HCT116 (cell line): ENCODE data around the gene MACROH2A2. TPM values are rescaled to one million over a fixed set of nuclear protein-coding genes. Genes with fewer than 3 reads are reported as not detected.

Source experiments
- ATAC-seq: fragments of 200-7000 bp; cut with Tn5 transposase; 2 replicates; pipeline ENCODE4 v1.9.1; 2020; ENCODE audit warnings: mild to moderate bottlenecking, moderate library complexity
- BruUV-seq: library from RNA; stranded (reverse); fragments of 400-500 nt; replicated peaks from 2 replicates; lab custom pipeline; 2021; lab: Mats Ljungman, UMichigan
- CTCF ChIA-PET: fragments of 300-600 bp; sonication (Branson Sonifier 250); formaldehyde crosslinking; loops from one replicate; lab custom pipeline; 2021; ENCODE audit warnings: antibody characterized with exemption; lab: Charles Lee
- POLR2A ChIA-PET: fragments of 300-600, 350-600 bp; sonication (Branson Sonifier 250); formaldehyde crosslinking; loops from one replicate; lab custom pipeline; 2021; ENCODE audit warnings: antibody characterized with exemption; lab: Charles Lee
- RAD21 ChIA-PET, 2 experiments: fragments of 300-600 bp; sonication (Branson Sonifier 250); formaldehyde crosslinking; loops; one replicate each; lab custom pipeline; 2023; ENCODE audit warnings: low total read pairs in 2 of 2; ENCODE audit not compliant: uncharacterized antibody in 2 of 2, unreplicated experiment in 2 of 2, low non-redundant PET in 1 of 2; lab: Charles Lee
- DNase-seq: peaks from one replicate; pipeline ENCODE4 v3.0.0-alpha.2; 2010; ENCODE audit warnings: low read depth, low spot score
- H2AFZ ChIP-seq: fragments of 200-600 bp; shearing (Covaris generic), sonication (generic); 2 replicates; pipeline ENCODE4 v1.6.1; 2017; ENCODE audit warnings: low read depth, mixed run types, mixed read lengths, antibody characterized with exemption, low read length; ENCODE audit not compliant: poor library complexity, severe bottlenecking
- H3K27ac ChIP-seq: 2 replicates; pipeline ENCODE4 v1.5.1; 2012; ENCODE audit warnings: low read depth, low read length
- H3K27me3 ChIP-seq: fragments of 200-600 bp; sonication (generic); 2 replicates; pipeline ENCODE4 v1.6.1; 2016; ENCODE audit warnings: mixed run types, low read length, mixed read lengths; ENCODE audit not compliant: insufficient read depth
- H3K36me3 ChIP-seq, 2 experiments: fragments of 200-500 bp in 1 of 2; fragments of 200-600 bp in 1 of 2; sonication (Bioruptor generic) in 1 of 2; sonication (generic) in 1 of 2; 2 replicates each; pipeline versions ENCODE4 v1.5.1 to v1.6.1; 2014 to 2016; ENCODE audit warnings: low read length in 2 of 2, inconsistent platforms in 1 of 2, mixed read lengths in 1 of 2, mixed run types in 1 of 2; ENCODE audit not compliant: insufficient read depth in 2 of 2, control insufficient read depth in 1 of 2
- H3K4me1 ChIP-seq, 2 experiments: fragments of 200-600 bp in 1 of 2; sonication (generic) in 1 of 2; 2 replicates each; pipeline versions ENCODE4 v1.5.1 to v1.6.1; 2012 to 2017; ENCODE audit warnings: low read length in 2 of 2, inconsistent platforms in 1 of 2, mild to moderate bottlenecking in 1 of 2, mixed read lengths in 1 of 2, mixed run types in 1 of 2, moderate library complexity in 1 of 2; ENCODE audit not compliant: insufficient read depth in 2 of 2, control insufficient read depth in 1 of 2
- H3K4me2 ChIP-seq: fragments of 200-600 bp; sonication (generic); 2 replicates; pipeline ENCODE4 v1.6.1; 2017; ENCODE audit warnings: mixed run types, low read length, mixed read lengths
- H3K4me3 ChIP-seq, 2 experiments: fragments of 200-600 bp in 1 of 2; sonication (generic) in 1 of 2; replicated peaks in 1 of 2; 2 replicates each; pipeline ENCODE4 v1.5.1; 2011 to 2016; ENCODE audit warnings: low read length in 2 of 2, control low read depth in 1 of 2, low read depth in 1 of 2, mild to moderate bottlenecking in 1 of 2, mixed read lengths in 1 of 2, mixed run types in 1 of 2
- H3K79me2 ChIP-seq: fragments of 200-600 bp; sonication (generic); 2 replicates; pipeline ENCODE4 v1.6.1; 2017; ENCODE audit warnings: mild to moderate bottlenecking, mixed run types, low read length, moderate library complexity, mixed read lengths; ENCODE audit not compliant: insufficient read depth
- H3K9ac ChIP-seq: fragments of 200-600 bp; sonication (generic); 2 replicates; pipeline ENCODE4 v1.6.1; 2016; ENCODE audit warnings: low read length, mixed read lengths
- H3K9me2 ChIP-seq: fragments of 200-600 bp; sonication (generic), shearing (Covaris generic); 2 replicates; pipeline ENCODE4 v1.6.1; 2017; ENCODE audit warnings: mixed run types, mild to moderate bottlenecking, moderate library complexity; ENCODE audit not compliant: insufficient read depth
- H3K9me3 ChIP-seq, 2 experiments: fragments of 200-500 bp in 1 of 2; fragments of 200-600 bp in 1 of 2; sonication (Bioruptor generic) in 1 of 2; sonication (generic) in 1 of 2; 2 replicates each; pipeline ENCODE4 v1.6.1; 2014 to 2017; ENCODE audit warnings: low read length in 2 of 2, mixed read lengths in 2 of 2, inconsistent platforms in 1 of 2, low read depth in 1 of 2, mild to moderate bottlenecking in 1 of 2, mixed run types in 1 of 2, moderate library complexity in 1 of 2; ENCODE audit not compliant: control insufficient read depth in 1 of 2, insufficient read depth in 1 of 2
- H4K20me1 ChIP-seq: fragments of 200-600 bp; sonication (generic), shearing (Covaris generic); 2 replicates; pipeline ENCODE4 v1.6.1; 2017; ENCODE audit warnings: mixed run types, mild to moderate bottlenecking, moderate library complexity; ENCODE audit not compliant: insufficient read depth
- CBX3 ChIP-seq: IDR thresholded peaks from 2 replicates; pipeline ENCODE4 v1.6.1; 2012; ENCODE audit warnings: low read depth
- CEBPB ChIP-seq: IDR thresholded peaks from 2 replicates; pipeline ENCODE4 v1.6.1; 2012; ENCODE audit warnings: low read depth
- FOSL1 ChIP-seq: IDR thresholded peaks from 2 replicates; pipeline ENCODE4 v1.6.1; 2012; ENCODE audit warnings: low read depth
- POLR2A ChIP-seq: IDR thresholded peaks from 2 replicates; pipeline ENCODE4 v1.7.0; 2011; ENCODE audit warnings: borderline replicate concordance; ENCODE audit not compliant: insufficient read depth, insufficient read length; ENCODE audit errors: extremely low read depth
- POLR2AphosphoS5 ChIP-seq: IDR thresholded peaks from 2 replicates; pipeline ENCODE4 v1.6.1; 2011; ENCODE audit warnings: mild to moderate bottlenecking, low read depth, low read length, moderate library complexity
- RAD21 ChIP-seq: IDR thresholded peaks from 2 replicates; pipeline ENCODE4 v1.6.1; 2012; ENCODE audit warnings: low read depth, mild to moderate bottlenecking
- SIN3A ChIP-seq: IDR thresholded peaks from 2 replicates; pipeline ENCODE4 v1.6.1; 2012; ENCODE audit warnings: low read depth
- SP1 ChIP-seq: IDR thresholded peaks from 2 replicates; pipeline ENCODE4 v1.6.1; 2012; ENCODE audit warnings: low read depth
- TCF7L2 ChIP-seq: IDR thresholded peaks from 2 replicates; pipeline ENCODE4 v1.7.0; 2011; ENCODE audit warnings: borderline replicate concordance, inconsistent platforms; ENCODE audit not compliant: insufficient read depth, insufficient read length; ENCODE audit errors: extremely low read depth
- YY1 ChIP-seq: IDR thresholded peaks from 2 replicates; pipeline ENCODE4 v1.6.1; 2011; ENCODE audit warnings: low read length, low read depth, moderate library complexity, mild to moderate bottlenecking; ENCODE audit not compliant: insufficient replicate concordance; ENCODE audit errors: extremely low read depth
- intact Hi-C: fragments of 100-400 bp; cut with micrococcal nuclease; formaldehyde crosslinking; loops from 2 replicates; pipeline ENCODE4 v1.10.0; 2022
- total RNA-seq: library from RNA; stranded (reverse); gene quantifications from one replicate; pipeline ENCODE4 v1.2.1, GENCODE V29; 2021; ENCODE audit not compliant: unreplicated experiment
- TF ChIP-seq, protein P1 (sequence below): IDR thresholded peaks from 2 replicates; pipeline ENCODE4 v1.6.1; 2012
- TF ChIP-seq, protein P2 (sequence below), 3 experiments: fragments of 200-600 bp in 1 of 3; sonication (generic) in 1 of 3; IDR thresholded peaks in 2 of 3; conservative IDR thresholded peaks in 1 of 3; 2 replicates each; pipeline ENCODE4 v1.5.1; 2012 to 2017; ENCODE audit warnings: low read depth in 2 of 3, low read length in 2 of 3, antibody characterized with exemption in 1 of 3, borderline replicate concordance in 1 of 3, control low read depth in 1 of 3, mild to moderate bottlenecking in 1 of 3, mixed read lengths in 1 of 3, mixed run types in 1 of 3, moderate library complexity in 1 of 3; ENCODE audit not compliant: insufficient read depth in 1 of 3
- TF ChIP-seq, protein P3 (sequence below): IDR thresholded peaks from 2 replicates; pipeline ENCODE4 v1.6.1; 2011; ENCODE audit warnings: mild to moderate bottlenecking, low read length, moderate library complexity; ENCODE audit not compliant: insufficient replicate concordance; ENCODE audit errors: extremely low read depth
- TF ChIP-seq, protein P4 (sequence below): IDR thresholded peaks from 2 replicates; pipeline ENCODE4 v1.6.1; 2012; ENCODE audit warnings: low read depth

The MACROH2A2 gene
- total RNA-seq, 1 experiment from 2014 or later = 41.4 TPM

DNA sequence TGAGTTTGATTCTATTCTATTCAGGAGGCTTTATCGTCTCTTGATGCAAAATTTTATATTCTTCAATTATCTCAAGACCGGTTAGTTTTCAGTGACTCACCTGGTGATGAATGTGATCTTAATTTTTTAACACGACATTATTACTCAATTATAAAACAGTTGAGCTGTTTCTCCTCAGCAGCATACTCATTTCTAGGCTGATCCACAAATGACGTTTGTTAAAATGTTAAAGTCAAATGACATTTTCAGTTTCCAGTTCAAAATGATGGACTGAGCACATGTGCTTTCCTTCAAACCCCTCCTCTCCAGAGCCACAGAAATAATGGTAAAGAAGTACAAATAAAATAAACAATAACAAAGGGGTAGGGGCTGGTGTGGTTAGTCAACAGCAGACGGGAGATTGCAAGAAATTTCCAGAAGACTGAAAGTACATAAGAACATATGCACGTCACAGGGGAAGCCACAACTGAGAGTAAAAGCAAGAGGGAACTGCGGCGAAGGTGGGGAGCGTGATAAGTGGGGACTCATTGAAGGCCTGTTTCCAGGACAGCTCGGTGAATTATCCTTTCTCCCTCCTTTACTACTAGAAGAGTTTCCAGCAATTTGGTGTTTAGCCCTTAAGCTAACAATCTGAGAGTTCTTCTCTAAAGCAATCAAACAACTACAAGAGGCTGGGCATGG lies 10.9 kb downstream of the MACROH2A2 start:
- ATAC-seq (no peak), DNase-seq (no peak)
- Histone ChIP-seq H3K4me3 (no peak overlapping the region), H3K4me1 (no peaks in the 10 kb centered on the region), H3K36me3 (no peaks in the 10 kb centered on the region), H3K4me2 (no peak overlapping the region), H4K20me1 (no peaks in the 10 kb centered on the region), H2AFZ (no peak overlapping the region), H3K79me2 (no peaks in the 10 kb centered on the region; the same call in 1 of the 2 replicates), H3K9me2 (no peaks in the 10 kb centered on the region), H3K27me3 (no peaks in the 10 kb centered on the region), H3K9me3 (no peaks in the 10 kb centered on the region), H3K9ac (no peak overlapping the region), H3K27ac (no peak overlapping the region)
- ChIA-PET RAD21 (no interaction called here), POLR2A (interaction anchor here (0.6 kb wide), 1 partner anchor 1114 kb away, joined by 3 read pairs; no protein-coding TSS in a partner anchor), CTCF (no interaction called here)
- TF ChIP-seq, protein P1, sequence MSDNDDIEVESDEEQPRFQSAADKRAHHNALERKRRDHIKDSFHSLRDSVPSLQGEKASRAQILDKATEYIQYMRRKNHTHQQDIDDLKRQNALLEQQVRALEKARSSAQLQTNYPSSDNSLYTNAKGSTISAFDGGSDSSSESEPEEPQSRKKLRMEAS = no peak
- TF ChIP-seq POLR2A (no peak), SIN3A (no peak), RAD21 (no peak), CBX3 (no peak), SP1 (no peak), POLR2AphosphoS5 (no peak), TCF7L2 (no peak), FOSL1 (no peak), YY1 (no peak), CEBPB (no peak)
- TF ChIP-seq, protein P2, sequence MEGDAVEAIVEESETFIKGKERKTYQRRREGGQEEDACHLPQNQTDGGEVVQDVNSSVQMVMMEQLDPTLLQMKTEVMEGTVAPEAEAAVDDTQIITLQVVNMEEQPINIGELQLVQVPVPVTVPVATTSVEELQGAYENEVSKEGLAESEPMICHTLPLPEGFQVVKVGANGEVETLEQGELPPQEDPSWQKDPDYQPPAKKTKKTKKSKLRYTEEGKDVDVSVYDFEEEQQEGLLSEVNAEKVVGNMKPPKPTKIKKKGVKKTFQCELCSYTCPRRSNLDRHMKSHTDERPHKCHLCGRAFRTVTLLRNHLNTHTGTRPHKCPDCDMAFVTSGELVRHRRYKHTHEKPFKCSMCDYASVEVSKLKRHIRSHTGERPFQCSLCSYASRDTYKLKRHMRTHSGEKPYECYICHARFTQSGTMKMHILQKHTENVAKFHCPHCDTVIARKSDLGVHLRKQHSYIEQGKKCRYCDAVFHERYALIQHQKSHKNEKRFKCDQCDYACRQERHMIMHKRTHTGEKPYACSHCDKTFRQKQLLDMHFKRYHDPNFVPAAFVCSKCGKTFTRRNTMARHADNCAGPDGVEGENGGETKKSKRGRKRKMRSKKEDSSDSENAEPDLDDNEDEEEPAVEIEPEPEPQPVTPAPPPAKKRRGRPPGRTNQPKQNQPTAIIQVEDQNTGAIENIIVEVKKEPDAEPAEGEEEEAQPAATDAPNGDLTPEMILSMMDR (IDR thresholded peaks at IDR 0.05 in 2 of 3, conservative IDR thresholded peaks at IDR 0.05 in 1 of 3; ENCODE audit: borderline replicate concordance in 1 of 3, insufficient read depth in 1 of 3, low read depth in 2 of 3, low read length in 2 of 3) = no peak
- TF ChIP-seq, protein P3, sequence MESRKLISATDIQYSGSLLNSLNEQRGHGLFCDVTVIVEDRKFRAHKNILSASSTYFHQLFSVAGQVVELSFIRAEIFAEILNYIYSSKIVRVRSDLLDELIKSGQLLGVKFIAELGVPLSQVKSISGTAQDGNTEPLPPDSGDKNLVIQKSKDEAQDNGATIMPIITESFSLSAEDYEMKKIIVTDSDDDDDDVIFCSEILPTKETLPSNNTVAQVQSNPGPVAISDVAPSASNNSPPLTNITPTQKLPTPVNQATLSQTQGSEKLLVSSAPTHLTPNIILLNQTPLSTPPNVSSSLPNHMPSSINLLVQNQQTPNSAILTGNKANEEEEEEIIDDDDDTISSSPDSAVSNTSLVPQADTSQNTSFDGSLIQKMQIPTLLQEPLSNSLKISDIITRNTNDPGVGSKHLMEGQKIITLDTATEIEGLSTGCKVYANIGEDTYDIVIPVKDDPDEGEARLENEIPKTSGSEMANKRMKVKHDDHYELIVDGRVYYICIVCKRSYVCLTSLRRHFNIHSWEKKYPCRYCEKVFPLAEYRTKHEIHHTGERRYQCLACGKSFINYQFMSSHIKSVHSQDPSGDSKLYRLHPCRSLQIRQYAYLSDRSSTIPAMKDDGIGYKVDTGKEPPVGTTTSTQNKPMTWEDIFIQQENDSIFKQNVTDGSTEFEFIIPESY = no peak
- TF ChIP-seq, protein P4, sequence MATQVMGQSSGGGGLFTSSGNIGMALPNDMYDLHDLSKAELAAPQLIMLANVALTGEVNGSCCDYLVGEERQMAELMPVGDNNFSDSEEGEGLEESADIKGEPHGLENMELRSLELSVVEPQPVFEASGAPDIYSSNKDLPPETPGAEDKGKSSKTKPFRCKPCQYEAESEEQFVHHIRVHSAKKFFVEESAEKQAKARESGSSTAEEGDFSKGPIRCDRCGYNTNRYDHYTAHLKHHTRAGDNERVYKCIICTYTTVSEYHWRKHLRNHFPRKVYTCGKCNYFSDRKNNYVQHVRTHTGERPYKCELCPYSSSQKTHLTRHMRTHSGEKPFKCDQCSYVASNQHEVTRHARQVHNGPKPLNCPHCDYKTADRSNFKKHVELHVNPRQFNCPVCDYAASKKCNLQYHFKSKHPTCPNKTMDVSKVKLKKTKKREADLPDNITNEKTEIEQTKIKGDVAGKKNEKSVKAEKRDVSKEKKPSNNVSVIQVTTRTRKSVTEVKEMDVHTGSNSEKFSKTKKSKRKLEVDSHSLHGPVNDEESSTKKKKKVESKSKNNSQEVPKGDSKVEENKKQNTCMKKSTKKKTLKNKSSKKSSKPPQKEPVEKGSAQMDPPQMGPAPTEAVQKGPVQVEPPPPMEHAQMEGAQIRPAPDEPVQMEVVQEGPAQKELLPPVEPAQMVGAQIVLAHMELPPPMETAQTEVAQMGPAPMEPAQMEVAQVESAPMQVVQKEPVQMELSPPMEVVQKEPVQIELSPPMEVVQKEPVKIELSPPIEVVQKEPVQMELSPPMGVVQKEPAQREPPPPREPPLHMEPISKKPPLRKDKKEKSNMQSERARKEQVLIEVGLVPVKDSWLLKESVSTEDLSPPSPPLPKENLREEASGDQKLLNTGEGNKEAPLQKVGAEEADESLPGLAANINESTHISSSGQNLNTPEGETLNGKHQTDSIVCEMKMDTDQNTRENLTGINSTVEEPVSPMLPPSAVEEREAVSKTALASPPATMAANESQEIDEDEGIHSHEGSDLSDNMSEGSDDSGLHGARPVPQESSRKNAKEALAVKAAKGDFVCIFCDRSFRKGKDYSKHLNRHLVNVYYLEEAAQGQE = no peak
- BruUV-seq = no TSS peak
- intact Hi-C loops = no loop called here
